Measurements from ENCODE around the gene GNAI2. TPM values are rescaled to one million over a fixed set of nuclear protein-coding genes. Genes with fewer than 3 reads are reported as not detected.

Gene GNAI2
- polyA plus RNA-seq, 1 of the 3 experiments (the other 2 are of a cell fraction), result 649 TPM

Small RNA genes lying within 50 kb of the gene (small RNA-seq; reads per million reads assigned to genes)
- 0 reads per million in 7 experiments for gene MIR5787

Other genes starting within 250 kb of the GNAI2 start
- 113 and 168 TPM in 2 replicates for gene RBM5, start 147.3 kb upstream of the GNAI2 start, polyA plus RNA-seq (2012; rRNA removed)
- 23.9 and 30.4 TPM in 2 replicates for gene SEMA3F, start 80.9 kb upstream of the GNAI2 start, polyA plus RNA-seq (2012; rRNA removed)
- not detected in 2 replicates for gene GNAT1, start 44.6 kb upstream of the GNAI2 start, polyA plus RNA-seq (2012; rRNA removed)
- gene SLC38A3, start 30.9 kb upstream of the GNAI2 start, polyA plus RNA-seq (2012; rRNA removed), result 0.84 and 0.89 TPM in 2 replicates
- gene SEMA3B, start 32.9 kb downstream of the GNAI2 start, polyA plus RNA-seq (2012; rRNA removed), result 12.4 and 14.9 TPM in 2 replicates
- gene LSMEM2, start 42.9 kb downstream of the GNAI2 start, polyA plus RNA-seq (2012; rRNA removed), result 0.03 TPM in 1 of 2 replicates, not detected in the other
- 52.4 and 73.2 TPM in 2 replicates for gene IFRD2, start 56.2 kb downstream of the GNAI2 start, polyA plus RNA-seq (2012; rRNA removed)
- gene HYAL3, start 63.2 kb downstream of the GNAI2 start, polyA plus RNA-seq (2012; rRNA removed), result 7.8 and 8.4 TPM in 2 replicates
- gene NAA80, start 63.2 kb downstream of the GNAI2 start, polyA plus RNA-seq (2012; rRNA removed), result 10.4 and 10.5 TPM in 2 replicates
- gene HYAL1, start 67.4 kb downstream of the GNAI2 start, polyA plus RNA-seq (2012; rRNA removed), result 0.30 and 0.49 TPM in 2 replicates
- 135 and 151 TPM in 2 replicates for gene HYAL2, start 86.5 kb downstream of the GNAI2 start, polyA plus RNA-seq (2012; rRNA removed)
- 58.7 and 79.3 TPM in 2 replicates for gene TUSC2, start 92.0 kb downstream of the GNAI2 start, polyA plus RNA-seq (2012; rRNA removed)
- 28.1 and 32.3 TPM in 2 replicates for gene RASSF1, start 104.6 kb downstream of the GNAI2 start, polyA plus RNA-seq (2012; rRNA removed)
- 0.83 and 0.95 TPM in 2 replicates for gene ZMYND10, start 109.5 kb downstream of the GNAI2 start, polyA plus RNA-seq (2012; rRNA removed)
- 43.6 and 56.2 TPM in 2 replicates for gene NPRL2, start 114.6 kb downstream of the GNAI2 start, polyA plus RNA-seq (2012; rRNA removed)
- gene CYB561D2, start 114.7 kb downstream of the GNAI2 start, polyA plus RNA-seq (2012; rRNA removed), result 40.7 and 46.5 TPM in 2 replicates
- 47.8 and 49.2 TPM in 2 replicates for gene TMEM115, start 123.3 kb downstream of the GNAI2 start, polyA plus RNA-seq (2012; rRNA removed)